HG02938 (cell line): ENCODE measurements around the gene WDR90.
A peak's percentile ranks its signal among the peaks of the same experiment; 100 is the strongest.

ENCODE experiments used
- ATAC-seq: cut with Tn5 transposase; IDR thresholded peaks from one replicate; pipeline ENCODE4 v1.9.1; 2021; ENCODE audit warnings: mild to moderate bottlenecking, moderate library complexity; ENCODE audit not compliant: unreplicated experiment

WDR90 gene

DNA sequence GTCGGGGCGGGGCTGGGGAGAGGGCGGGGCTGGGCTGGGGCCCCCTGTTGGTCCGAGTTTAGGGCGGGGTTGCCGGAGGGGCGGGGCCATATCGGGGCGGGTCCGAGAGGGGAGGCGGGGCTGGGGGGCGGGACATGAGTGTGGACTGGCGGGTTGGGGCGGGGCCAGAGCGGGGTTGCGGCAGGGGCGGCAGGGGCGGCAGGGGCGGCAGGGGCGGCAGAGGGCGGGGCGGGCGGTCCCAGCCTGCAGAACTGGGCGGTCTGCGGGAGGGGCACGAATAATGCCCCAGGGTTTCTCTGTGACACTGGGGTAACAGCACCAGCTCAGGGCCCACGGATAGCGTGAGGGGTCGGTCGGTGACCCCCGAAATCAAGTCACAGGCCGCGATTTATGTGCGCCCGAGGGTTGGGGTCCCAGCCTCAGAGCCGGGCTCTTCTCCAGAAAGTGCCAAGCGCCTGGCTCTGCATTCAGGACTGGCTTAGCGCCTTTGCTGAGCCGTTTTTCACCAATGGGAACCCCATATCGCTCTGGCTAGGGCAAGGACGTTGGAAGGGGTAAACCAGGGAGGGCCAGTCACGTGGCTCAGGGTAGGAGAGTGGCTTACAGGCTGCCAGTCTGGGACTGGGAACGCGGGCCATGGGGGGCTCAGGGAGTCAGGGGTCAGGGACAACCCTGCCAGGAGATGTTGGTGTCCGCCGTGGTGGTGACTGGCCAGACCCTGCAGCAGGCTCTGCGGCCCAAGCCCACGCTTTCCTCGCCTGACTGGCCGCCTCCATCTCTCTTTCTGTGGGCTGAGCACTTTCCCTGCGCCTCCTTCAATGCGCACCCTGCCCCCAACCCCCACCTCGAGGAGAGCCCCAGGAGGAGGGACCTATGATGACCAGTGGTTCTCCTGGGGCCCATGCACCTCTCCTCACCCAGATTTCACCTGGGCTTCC is 11.8 kb upstream of the WDR90 start:
- no peak for ATAC-seq

GRCh38 chr16:638034-638543 is 11.1 kb upstream of the WDR90 start:
- no peak for ATAC-seq

- ATAC-seq, result no peak
Observed at GRCh38 chr16:638836-639235, 10.3 kb upstream of the WDR90 start.

DNA sequence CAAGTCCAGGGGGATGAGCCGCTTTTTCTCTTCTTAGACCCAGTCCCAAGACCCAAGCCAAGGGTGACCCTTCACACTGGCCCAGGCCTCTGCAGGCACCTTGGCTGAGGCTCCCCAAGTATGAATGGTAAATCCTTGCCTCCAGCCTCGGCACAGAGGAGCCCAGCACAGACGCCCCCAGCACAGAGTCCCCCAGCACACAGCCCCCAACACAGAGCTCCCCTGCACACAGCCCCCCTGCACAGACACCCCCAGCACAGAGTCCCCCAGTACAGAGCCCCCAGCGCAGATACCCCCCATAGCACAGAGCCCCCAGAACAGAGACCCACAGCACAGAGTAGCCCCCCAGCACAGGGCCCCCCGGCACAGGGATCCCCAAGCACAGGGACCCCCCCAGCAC is 8.6 kb upstream of the WDR90 start:
- no peak for ATAC-seq

DNA sequence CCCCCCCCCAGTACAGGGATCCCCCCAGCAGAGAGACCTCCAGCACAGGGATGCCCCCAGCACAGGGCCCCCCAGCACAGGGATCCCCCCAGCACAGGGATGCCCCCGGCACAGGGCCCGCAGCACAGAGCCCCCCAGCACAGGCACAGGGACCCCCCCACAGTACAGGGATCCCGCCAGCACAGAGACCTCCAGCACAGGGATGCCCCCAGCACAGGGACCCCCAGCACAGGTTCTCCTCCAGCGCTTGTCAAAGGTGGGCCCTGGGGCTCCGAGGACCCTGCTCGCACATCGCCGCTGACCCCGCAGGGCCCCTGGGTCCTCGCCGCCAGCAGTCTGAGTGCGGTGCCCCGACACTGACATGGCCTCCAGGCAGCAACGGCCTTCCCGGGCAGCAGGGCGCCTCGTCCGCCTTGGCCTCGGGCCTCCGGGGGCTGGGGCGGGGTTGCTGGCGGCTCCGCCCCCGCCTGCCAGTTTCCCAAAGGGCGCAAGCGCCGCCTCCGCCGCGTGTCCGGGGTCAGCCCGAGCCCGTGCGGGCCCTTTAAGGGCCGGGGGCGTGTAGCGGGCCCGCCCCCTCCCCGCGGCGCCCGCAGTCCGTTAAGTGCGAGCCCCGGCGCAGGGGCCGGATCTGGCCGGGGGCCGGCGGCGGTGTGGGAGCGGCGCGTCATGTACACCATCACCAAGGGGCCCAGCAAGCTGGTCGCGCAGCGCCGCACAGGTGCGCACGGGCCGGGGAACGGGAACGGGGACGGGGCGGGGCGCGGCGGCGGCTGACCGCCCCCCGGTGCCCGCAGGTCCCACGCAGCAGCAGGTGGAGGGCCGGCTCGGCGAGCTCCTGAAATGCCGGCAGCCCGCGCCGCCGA is 7.6 kb upstream of the WDR90 start, which contains the start of gene MCRIP2:
Gene MCRIP2 (plus strand): TSS at position 503 of the 863 bp plus-strand sequence. CDS start 164 bp downstream, at position 667.
- no peak for ATAC-seq

- no peak for ATAC-seq
Observed at GRCh38 chr16:642189-643049, 6.7 kb upstream of the WDR90 start.

- ATAC-seq, result no peak
Observed at GRCh38 chr16:643050-643368, 6.2 kb upstream of the WDR90 start.

DNA sequence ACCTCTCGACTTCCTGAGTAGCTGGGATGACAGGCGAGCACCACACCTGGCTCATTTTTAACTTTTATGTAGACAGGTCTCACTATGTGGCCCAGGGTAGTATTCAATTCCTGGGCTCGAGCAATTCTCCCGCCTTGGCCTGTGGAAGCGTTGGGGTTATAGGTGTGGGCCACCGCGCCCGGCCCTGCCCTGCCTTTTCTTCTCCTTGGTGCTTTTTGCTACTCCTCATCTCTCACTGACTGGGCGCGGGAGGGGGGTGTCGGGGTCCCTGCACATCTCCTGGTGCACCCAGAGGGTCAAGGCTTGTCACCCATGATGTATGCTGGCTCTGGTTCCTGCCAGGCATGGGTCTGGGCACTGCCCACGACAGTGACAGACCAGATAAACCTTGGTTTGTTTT is 4.6 kb upstream of the WDR90 start:
- ATAC-seq, result no peak

DNA sequence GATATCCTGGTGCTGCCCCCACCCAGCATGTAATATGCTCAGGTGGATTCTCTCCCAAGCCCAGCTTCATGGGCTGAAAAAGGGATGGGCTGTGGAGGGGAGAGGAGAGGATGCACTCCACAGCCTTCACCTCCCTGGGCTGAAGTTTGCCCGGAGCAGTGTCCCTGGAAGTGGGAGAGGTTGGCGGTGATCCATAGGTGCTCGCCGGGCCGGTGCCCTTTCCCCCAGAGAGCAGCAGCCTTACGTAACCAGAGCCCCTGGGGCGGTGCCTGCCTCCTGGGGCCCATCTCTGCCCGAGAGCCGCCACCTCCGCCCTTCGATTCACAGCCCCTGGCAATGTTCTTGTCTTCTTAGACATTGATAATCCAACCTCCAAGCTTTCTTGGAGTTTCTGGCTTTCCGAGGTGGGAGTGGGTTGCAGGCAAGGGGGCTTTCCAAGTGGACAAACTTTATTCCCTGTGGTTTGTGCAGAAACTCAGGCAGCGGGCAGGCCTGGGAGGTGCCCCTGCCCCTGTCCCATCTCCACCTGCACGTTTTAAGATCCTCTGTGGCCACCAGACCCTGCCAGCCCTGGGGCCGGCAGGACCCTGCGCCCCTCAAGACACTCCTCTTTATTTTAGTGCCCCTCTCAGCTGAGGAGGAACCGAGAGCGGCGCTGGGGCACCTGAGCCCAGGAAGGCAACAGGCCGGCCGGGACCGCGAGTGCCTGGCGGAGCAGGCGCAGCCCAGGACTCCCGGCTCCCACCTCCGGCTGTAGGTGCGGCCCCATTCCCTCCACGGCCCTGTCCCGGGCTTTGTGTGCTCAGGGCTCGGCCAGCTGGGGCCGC is 3.1 kb upstream of the WDR90 start:
- no peak for ATAC-seq

- ATAC-seq, result no peak
Observed at GRCh38 chr16:646679-647172, 2.4 kb upstream of the WDR90 start.

DNA sequence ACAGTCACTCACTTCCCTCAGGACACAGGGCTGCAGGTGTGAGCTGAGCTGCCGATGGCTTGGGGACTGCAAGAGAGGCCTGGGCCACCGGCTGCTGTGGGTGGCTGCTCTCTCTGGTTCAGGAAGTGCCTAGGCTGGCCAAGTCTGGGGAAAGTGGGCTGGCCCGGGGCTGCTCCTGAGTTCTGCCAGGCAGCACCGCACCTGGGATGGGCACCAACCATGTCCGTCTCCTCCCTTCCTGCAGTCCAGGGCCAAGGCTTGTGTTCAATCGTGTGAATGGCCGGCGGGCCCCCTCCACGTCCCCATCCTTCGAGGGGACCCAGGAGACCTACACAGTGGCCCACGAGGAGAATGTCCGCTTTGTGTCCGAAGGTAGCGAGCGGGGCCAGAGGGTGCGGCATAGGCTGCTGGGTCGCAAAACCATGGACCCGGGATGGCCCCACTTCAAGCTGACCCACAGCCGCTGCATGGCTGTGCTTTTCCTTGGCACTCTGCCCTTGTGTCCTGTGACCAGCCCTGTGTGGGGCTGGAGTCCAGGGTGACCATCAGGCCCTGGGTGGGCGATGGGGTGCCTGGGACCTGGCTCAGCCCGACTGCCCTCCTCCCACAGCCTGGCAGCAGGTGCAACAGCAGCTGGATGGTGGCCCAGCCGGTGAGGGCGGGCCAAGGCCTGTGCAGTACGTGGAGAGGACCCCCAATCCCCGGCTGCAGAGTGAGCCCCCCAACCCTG is 1.8 kb upstream of the WDR90 start:
- no peak for ATAC-seq

- ATAC-seq, result no peak
Observed at GRCh38 chr16:648071-648780, 939 bp upstream of the WDR90 start.

DNA sequence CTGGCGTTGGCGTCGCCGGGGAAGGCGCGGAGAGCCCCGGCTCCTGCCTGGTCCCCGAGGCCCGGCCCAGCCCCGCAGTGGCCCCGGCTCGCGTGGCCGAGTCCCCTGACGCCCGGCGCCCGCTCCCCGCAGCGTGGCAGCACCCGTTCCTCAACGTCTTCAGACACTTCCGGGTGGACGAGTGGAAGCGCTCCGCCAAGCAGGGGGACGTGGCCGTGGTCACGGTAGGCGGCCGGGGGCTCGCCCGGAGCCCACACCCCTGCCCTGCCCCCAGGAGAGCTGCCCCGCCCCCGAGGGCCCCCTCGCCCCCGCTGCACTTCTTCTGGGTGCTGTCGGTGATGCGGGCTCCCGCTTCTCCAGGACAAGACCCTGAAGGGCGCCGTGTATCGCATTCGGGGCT is 466 bp downstream of the WDR90 start:
- ATAC-seq, result peak; percentile 7

- ATAC-seq, result no peak
Observed at GRCh38 chr16:651844-652243, 2.7 kb downstream of the WDR90 start.

GRCh38 chr16:652454-653305 is 3.5 kb downstream of the WDR90 start:
- ATAC-seq, result no peak

GRCh38 chr16:654034-654433 is 4.9 kb downstream of the WDR90 start:
- no peak for ATAC-seq

DNA sequence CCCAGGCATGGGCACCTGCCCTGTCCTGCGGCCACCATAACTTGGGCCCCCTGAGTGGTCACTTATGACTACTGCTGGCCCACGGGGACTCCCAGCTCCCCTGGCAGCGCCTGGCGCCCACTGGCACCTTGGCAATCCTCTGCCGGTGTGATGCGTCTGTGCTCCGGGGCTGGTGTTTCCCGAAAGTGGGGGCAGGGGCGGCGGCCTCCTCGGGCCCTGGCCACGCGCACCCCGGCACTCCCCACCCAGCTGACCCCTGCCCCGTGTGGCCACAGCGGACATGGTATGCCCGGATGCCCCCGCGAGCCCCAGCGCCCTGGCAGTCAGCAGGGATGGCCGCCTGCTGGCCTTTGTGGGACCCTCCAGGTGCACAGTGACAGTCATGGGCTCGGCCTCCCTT is 8.3 kb downstream of the WDR90 start:
- no peak for ATAC-seq
